ENCODE data around the gene PLCB1.

DNA sequence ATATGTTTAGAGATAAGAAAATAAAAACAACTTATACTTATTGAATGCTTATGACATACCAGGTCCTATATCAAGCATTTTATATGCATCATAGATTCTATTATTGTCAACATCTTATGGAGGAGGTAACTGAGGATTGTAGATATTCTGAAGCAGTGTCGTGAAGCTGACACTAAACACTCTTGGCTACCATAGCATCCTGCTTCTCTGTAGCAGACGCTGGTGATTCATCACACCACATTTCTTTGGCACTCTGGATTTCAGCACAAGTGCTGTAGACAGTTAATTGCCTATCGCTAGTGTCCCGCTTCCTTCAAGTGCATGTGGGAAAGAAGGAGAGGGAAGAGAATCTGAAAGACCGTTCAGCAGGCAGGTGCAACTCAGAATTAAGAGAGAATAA, 317.1 kb downstream of the PLCB1 start:
- TF ChIP-seq, protein P1, sequence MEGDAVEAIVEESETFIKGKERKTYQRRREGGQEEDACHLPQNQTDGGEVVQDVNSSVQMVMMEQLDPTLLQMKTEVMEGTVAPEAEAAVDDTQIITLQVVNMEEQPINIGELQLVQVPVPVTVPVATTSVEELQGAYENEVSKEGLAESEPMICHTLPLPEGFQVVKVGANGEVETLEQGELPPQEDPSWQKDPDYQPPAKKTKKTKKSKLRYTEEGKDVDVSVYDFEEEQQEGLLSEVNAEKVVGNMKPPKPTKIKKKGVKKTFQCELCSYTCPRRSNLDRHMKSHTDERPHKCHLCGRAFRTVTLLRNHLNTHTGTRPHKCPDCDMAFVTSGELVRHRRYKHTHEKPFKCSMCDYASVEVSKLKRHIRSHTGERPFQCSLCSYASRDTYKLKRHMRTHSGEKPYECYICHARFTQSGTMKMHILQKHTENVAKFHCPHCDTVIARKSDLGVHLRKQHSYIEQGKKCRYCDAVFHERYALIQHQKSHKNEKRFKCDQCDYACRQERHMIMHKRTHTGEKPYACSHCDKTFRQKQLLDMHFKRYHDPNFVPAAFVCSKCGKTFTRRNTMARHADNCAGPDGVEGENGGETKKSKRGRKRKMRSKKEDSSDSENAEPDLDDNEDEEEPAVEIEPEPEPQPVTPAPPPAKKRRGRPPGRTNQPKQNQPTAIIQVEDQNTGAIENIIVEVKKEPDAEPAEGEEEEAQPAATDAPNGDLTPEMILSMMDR (conservative IDR thresholded peaks at IDR 0.05; ENCODE audit: low read depth in 2 of 2) = no peak
- TF ChIP-seq EZH2 (IDR thresholded peaks at IDR 0.05; ENCODE audit: low read depth, unreplicated experiment) = no peak
- TF ChIP-seq, protein P2, sequence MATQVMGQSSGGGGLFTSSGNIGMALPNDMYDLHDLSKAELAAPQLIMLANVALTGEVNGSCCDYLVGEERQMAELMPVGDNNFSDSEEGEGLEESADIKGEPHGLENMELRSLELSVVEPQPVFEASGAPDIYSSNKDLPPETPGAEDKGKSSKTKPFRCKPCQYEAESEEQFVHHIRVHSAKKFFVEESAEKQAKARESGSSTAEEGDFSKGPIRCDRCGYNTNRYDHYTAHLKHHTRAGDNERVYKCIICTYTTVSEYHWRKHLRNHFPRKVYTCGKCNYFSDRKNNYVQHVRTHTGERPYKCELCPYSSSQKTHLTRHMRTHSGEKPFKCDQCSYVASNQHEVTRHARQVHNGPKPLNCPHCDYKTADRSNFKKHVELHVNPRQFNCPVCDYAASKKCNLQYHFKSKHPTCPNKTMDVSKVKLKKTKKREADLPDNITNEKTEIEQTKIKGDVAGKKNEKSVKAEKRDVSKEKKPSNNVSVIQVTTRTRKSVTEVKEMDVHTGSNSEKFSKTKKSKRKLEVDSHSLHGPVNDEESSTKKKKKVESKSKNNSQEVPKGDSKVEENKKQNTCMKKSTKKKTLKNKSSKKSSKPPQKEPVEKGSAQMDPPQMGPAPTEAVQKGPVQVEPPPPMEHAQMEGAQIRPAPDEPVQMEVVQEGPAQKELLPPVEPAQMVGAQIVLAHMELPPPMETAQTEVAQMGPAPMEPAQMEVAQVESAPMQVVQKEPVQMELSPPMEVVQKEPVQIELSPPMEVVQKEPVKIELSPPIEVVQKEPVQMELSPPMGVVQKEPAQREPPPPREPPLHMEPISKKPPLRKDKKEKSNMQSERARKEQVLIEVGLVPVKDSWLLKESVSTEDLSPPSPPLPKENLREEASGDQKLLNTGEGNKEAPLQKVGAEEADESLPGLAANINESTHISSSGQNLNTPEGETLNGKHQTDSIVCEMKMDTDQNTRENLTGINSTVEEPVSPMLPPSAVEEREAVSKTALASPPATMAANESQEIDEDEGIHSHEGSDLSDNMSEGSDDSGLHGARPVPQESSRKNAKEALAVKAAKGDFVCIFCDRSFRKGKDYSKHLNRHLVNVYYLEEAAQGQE (IDR thresholded peaks at IDR 0.05; ENCODE audit: unreplicated experiment) = no peak
- TF ChIP-seq POLR2AphosphoS5 (IDR thresholded peaks at IDR 0.05; ENCODE audit: low read depth) = no peak
- TF ChIP-seq CREB1 (CRISPR knock-in tag; IDR thresholded peaks at IDR 0.05; ENCODE audit: low read depth) = no peak
